D721Med (cell line): ENCODE measurements around the gene COL21A1.
A peak's percentile ranks its signal among the peaks of the same experiment; 100 is the strongest.

Experiments used
- DNase-seq: peaks from one replicate; pipeline ENCODE4 v3.0.0; 2011; ENCODE audit warnings: low spot score; ENCODE audit not compliant: insufficient read length
- FAIRE-seq: peaks from 2 replicates; lab custom pipeline; 2011; peaks lifted over from hg19 to GRCh38; lab: Jason Lieb, UNC
- CTCF ChIP-seq: IDR thresholded peaks from 2 replicates; pipeline ENCODE4 v1.5.1; 2012; ENCODE audit warnings: mild to moderate bottlenecking, control low read depth; ENCODE audit not compliant: insufficient read depth; ENCODE audit errors: missing control alignments

The COL21A1 gene

GRCh38 chr6:56047931-56048540 lies 199.3 kb downstream of the COL21A1 start:
- FAIRE-seq (no peak), DNase-seq (no peak)
- no peak for TF ChIP-seq CTCF

- DNase-seq (no peak), FAIRE-seq (no peak)
- no peak for TF ChIP-seq CTCF
Observed at GRCh38 chr6:56046576-56046975, 200.8 kb downstream of the COL21A1 start.

GRCh38 chr6:56043761-56044160 lies 203.6 kb downstream of the COL21A1 start:
- no peak for FAIRE-seq
- no peak for DNase-seq
- TF ChIP-seq CTCF = no peak

- FAIRE-seq = no peak
- no peak for TF ChIP-seq CTCF
- DNase-seq = no peak
Observed at GRCh38 chr6:56043076-56043475, 204.3 kb downstream of the COL21A1 start.

- DNase-seq (no peak), FAIRE-seq (peak; percentile 82)
- no peak for TF ChIP-seq CTCF
Observed at GRCh38 chr6:56041591-56041990, 205.8 kb downstream of the COL21A1 start.

GRCh38 chr6:56040889-56041301 lies 206.5 kb downstream of the COL21A1 start:
- DNase-seq = no peak

More at GRCh38 chr6:56040889-56041301, 206.5 kb downstream of the COL21A1 start:
- TF ChIP-seq CTCF = no peak
- FAIRE-seq = peak; percentile 29
